ENCODE measurements around the gene GRID2IP.

The GRID2IP gene

GRCh38 chr7:6447581-6448199, 103.6 kb downstream of the GRID2IP start, which contains the start of gene DAGLB:
Gene DAGLB (minus strand): TSS chr7:6447954. CDS start chr7:6447842, 112 bp downstream.
- peak; percentile 87 for DNase-seq (ENCODE audit: low spot score)
